Effector CD4-positive, alpha-beta T cell (primary cell): Measurements from ENCODE around the gene UHRF2.
"Not testable (repeated sequence)": the region's sequence is repeated elsewhere in the genome, so short reads cannot be mapped to it uniquely, and the experiment has no call there.

ENCODE experiments used
- DNase-seq: peaks from one replicate; pipeline ENCODE4 v3.0.0-alpha.2; 2020

Gene UHRF2

DNA sequence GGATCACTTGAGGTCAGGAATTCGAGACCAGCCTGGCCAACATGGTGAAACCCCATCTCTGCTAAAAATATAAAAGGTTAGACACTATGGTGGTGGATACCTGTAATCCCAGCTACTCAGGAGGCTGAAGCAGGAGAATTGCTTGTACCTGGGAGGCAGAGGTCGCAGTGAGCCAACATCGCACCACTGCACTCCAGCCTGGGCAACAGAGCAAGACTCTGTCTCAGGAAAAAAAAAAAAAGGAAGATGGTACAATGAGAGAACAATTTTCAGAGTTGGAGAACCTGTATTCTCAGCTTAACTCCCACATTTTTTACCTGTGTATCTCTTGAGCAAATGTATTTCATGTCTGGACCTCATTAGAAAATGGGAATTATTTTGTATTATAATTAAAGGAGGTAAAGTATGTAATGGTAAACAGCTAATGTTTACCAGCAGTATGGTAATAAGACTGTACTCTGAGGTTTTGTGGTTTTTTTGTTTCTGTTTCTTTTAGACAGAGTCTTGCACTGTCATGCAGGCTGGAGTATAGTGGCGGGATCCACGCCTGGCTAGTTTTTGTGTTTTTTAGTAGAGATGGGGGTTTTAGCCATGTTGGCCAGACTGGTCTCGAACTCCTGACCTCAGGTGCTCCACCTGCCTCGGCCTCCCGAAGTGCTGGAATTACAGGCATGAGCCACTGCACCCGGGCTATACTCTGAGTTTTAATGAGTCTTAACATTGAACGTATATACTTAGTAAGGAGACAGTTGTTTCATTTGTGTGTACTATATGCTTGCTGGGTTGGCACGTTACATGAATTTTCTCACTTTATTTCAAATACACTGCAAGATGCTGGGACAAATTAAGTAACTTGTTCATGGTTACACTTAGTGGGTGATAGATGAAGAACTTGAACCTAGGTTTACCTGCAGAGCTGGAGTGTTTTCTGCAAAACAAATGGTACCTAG is 16.2 kb downstream of the UHRF2 start:
- no peak for DNase-seq

DNA sequence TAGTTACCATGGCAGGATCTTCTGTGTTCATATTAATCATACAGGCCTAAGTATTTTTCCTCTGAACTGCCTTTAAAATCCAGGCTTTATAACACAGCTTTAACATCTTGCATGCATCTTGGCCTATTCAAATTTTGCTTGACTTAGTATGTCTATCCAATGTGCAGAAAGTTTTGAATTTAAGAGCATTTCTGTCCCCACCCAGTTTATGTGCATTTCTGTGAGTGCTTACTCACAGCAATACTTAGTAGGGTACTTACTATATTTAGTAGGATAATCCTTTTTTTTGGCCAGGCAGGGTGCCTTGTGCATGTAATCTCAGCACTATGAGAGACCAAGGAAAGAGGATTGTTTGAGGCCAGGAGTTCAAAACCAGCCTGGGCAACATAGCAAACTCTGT is 18.0 kb downstream of the UHRF2 start:
- DNase-seq: no peak

DNA sequence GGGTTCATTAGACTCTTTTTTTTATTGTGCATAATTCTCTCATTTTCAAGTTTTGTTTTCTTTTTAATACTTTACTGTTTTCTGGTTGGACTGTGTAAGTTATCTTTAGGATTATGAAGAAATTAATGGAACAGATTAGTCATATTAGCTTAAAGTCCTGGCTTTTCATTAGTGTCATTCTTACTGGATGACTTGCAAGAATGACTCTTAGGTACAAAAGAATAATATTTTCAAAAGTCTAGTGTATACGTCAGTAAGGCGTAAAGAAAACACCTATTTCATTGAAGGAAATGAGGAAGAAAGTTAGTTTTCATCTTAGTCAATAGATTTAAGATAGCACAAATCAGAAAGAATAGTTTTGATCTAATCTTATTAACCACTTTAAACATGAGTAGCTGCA is 20.4 kb downstream of the UHRF2 start:
- no peak for DNase-seq

DNA sequence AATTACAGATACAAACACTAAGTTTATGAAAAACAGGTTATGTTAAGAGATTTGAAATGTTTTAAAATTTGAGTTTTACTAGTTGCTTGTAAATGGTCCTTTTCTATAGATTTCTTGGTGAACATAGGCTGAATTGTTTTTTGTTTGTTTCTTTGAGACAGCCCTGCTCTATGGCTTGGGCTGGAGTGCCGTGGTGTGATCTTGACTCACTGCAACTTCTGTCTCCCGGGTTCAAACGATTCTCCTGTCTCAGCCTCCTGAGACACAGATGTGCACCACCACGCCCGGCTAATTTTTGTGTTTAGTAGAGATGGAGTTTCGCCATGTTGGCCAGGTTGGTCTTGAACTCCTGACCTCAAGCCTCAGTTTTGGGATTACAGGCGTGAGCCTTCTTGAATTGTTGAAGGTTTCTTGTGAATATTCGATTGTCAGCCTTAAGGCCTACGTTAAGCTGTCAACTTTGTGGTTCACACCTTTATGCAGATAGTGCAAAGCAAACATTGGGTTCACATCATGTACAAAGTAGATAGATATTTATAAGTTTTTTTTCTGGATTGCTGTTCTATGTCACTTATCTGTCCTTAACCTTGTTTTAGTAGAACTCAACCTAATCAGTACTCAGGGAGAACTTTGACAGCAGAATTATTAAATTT is 26.2 kb downstream of the UHRF2 start:
- no peak for DNase-seq

DNA sequence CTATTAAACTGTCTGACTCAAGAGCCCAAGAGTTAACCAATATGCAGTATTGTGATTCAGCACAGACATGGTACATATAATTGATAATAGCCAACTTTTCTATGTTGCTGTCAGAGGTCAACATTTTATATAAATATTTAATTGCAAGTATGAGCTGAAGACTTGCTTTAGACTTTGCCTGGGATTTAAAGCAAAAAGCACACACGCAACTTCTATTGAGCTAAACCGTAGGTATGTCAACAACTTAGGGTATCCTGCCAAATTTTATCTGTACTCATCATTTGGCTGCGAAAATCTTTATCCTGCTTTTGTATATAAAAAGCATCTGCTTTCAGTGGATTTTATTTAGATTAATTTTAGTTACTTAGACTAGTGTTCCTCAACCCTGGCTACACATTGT is 27.4 kb downstream of the UHRF2 start:
- no peak for DNase-seq

DNA sequence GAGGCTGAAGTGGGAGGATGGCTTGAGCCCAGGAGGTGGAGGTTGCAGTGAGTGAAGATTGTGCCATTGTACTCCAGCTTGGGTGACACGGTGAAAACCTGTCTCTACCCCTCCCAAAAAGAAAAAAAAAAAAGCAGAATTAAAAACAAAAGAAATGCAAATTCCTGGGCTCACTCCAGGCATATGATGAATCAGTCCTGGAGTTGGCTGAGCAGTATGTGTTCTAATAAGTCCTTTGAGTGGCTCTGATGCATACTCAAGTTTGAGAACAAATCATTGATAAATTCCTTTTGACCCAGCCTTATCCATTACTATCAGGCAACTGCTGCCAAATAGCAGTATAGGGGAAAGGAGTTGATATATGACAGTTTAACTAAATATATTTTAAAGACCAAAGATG is 28.3 kb downstream of the UHRF2 start:
- no peak for DNase-seq

DNA sequence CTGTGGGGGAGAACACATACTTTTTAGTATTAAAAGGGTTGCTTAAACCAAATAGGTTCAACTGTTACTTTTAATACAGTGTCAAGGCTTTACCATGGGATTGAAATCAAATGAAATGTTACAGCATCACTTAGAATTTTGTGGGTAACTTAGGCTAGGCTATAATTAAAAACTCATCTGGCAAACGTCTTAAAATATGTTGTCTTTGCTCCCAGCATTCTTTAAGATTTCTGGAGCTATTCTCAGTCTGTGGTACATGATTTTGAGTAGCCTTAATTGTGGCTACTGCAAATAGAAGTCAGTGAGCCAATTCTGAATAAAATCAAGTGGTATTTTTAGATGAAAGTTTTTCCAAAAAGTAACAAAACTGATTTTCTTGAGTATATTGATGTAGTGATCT is 30.7 kb downstream of the UHRF2 start:
- DNase-seq: no peak

DNA sequence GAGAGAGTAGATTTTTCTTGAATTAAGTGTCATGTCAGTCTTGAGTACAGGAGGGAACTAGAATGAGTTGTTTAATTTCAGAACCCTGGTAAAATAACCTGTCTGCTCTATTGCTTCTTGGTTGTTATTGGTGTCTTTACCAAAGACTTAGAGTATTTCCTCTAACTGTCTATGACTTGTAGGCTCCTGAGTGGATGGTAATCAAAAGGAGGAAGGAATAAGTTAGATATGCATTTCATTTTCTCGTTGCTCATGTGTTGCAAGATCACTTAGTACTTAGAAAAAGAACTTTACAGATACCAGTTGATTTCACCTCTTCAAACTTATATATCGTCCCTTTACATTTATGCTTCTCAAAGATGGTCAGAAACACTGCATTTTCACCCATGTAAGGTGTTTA is 31.1 kb downstream of the UHRF2 start:
- no peak for DNase-seq

DNA sequence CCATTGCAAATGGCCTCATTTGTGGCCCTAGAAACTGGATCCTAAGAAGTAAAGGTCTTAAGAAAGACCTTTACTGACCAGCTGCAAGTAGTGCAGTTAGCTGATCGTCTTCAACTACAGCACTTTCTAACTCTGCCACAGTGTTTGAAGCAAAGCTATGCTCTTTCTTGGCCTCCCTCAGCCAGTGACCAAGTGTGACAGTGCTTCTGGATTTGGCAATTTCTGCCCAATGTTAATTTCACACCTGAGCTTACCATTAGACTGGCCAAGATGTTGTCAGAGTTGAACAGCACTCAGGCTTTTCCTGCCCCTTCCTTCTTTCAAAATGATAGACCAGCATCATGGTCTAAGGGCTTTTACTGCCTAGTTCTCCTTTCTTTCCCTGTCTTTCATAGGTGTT is 36.1 kb downstream of the UHRF2 start:
- DNase-seq: no peak

DNA sequence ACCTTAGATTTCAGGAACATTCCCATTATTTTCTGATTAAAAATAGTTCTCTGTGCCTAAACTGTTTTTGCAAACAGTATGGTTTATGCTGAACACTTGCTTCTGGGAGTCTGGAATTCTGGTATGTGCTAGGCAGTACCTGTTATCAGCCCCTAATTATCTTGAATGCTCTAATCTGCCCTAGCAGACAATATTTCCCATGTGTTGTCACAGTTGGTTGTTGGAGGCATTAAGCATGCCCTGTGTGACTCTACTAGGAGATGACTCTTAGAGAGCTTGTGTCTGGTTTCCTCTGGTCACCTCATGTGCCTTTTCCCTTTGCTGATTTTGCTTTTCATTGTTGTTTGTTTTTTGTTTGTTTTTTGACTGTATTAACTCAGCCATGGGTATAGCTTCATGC is 36.6 kb downstream of the UHRF2 start:
- no peak for DNase-seq

DNA sequence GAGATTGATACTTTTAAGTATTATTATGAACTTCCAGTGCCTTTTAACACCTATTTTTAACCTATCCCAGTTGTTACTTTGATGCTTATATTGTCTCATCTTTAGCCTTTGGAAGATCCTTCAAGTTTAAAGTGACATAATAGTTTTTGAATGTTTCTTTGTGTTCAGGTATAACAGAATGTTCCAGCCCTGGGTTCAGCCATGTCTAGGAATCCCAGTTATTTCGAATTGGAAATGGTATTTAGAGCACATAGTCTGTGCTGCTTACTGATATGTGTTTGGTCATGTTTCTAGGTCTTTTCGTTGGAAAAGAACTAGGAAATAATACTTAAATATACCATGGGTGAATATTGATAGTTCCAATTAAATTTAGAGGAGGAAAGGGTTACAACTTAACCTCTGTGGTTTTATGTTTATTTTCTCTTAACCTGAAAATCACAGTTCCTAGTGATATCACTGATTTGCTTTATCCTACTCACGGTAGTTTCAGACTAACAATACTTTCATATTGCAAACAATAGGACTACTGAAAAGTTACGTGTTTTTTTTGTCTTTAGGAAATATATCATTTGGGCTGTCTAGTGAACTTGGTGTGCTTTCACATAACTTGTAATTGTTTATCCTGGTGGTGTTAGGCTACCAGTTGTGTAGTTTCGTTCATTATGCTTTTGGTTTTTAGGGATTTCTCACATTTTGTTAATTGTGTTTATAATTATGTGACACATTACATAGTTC is 37.8 kb downstream of the UHRF2 start:
- no peak for DNase-seq

DNA sequence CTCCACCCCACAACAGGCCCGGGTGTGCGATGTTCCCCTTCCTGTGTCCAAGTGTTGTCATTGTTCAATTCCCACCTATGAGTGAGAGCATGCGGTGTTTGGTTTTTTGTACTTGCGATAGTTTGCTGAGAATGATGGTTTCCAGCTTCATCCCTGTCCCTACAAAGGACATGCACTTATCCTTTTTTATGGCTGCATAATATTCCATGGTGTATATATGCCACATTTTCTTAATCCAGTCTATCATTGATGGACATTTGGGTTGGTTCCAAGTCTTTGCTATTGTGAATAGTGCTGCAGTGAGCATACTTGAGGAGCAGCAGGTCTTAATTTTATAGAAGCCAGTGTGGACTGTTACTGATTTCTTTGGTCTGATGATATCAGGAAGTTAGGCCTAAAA is 42.3 kb downstream of the UHRF2 start:
- DNase-seq: not testable (repeated sequence)

DNA sequence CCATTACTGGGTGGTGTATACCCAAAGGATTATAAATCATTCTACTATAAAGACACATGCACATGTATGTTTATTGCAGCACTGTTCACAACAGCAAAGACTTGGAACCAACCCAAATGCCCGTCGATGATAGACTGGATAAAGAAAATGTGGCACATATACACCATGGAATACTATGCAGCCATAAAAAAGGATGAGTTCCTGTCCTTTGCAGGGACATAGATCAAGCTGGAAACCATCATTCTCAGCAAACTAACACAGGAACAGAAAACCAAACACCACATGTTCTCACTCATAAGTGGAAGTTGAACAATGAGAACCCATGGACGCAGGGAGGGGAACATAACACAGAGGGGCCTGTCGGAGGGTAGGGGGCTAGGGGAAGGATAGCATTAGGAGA is 45.7 kb downstream of the UHRF2 start:
- not testable (repeated sequence) for DNase-seq

DNA sequence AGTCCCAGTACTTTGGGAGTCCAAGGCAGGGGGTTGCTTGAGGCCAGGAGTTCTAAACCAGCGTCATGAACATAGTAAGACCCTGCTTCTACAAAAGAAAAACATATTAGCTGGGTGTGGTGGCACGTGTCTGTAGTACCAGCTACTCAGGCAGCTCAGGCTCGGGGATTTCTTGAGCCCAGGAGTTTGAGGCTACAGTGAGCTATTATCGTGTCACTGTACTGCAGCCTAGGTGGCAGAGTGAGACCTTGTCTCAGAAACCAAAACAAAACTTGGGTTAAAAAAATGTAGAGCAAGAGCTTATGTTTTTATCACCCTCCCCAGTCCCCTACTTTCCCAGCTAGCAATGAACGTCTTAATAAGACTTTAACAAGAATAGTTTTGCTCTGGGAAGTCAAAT is 46.7 kb downstream of the UHRF2 start:
- DNase-seq: no peak

DNA sequence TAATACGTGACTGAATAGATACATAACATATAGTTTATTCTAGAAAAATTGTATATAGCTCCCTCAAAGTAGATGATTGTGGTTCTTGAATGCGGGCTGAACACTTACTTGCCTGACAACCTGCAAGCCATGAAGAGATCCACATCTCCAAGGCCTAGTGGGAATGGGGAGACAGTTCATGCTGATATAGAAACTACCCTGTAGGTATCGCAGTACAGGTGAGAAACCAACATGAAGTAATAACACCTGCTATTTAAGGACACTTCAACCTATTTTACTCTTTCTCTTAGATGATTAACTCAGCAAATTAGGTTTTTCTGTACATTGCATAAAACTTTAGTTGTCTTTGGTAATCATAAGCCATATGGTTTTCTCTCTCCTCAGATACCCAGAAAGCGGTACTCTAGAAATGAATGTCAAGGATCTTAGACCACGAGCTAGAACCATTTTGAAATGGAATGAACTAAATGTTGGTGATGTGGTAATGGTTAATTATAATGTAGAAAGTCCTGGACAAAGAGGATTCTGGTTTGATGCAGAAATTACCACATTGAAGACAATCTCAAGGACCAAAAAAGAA is 47.3 kb downstream of the UHRF2 start:
- no peak for DNase-seq

DNA sequence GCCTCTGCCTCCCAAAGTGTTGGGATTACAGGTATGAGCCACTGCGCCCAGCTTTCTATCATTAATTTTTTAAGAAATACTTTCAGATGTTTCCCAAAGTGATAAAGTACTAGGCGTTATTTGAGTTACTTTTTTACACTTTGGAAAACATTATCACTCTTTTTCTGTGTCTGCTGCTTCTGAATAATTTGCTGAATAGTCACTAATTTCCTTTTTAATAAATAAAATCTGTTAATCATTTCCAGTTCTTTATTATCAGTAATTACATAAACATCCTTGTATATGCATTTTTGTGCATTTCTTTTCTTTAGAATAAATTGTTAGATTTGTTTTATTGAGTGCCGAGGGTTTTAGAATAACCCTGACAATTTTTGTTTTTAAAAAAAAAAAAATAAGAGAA is 48.6 kb downstream of the UHRF2 start:
- DNase-seq: no peak

DNA sequence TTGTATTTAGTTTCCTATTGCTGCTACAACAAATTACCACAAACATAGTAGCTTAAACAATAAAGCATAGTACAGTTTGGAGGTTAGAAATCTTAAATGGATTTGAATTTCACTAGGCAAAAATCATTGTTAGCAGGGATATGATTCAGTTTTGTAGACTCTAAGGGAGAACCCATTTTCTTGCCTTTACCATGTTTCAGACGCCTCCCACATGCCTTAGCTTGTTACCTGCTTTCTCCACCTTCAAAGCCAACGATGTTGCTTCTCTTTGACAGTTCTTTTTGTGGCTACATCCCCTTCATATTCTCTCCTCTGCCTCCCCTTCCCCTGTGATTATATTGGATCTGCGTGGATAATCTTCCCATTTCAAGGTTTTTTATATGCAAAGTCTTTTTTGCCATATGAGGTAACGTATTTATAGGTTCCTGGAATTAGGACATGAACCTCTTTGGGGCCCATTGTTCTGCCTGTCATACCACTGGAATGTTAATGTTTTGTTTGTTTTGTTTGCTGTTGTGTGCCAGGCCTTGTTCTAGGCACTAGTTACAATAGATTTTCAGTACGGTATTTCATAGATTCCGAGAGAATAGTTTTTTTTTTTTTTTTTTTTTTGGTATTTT is 54.1 kb downstream of the UHRF2 start:
- DNase-seq: no peak

DNA sequence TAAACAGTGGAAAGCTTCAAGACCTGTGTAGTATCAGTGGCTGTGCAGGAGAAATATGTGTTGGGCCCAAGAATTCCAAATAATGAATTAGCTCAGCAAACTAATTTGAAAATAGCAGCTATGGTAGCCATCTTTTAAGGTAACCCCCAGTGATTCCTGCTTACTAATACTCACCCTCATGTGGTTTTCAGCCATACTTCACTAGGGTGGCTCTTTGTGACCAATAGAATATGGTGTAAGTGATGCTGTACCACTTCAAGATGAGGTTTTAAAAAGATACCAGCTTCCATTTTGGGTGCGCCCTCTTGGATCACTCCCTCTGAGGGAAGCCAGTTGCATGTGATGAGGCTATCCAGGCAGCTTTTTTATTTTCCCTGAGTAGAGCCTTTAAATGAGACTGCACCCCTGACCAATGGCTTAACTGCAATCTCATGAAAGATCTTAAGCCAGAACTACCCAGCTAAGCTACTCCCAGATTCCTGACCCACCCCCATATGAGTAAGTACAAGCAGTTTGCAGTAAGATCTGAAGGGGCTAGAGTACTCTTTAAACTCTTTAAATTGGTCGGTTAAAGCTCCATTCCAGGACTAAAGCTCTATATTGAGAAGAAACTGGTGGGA is 58.3 kb downstream of the UHRF2 start:
- DNase-seq: no peak

DNA sequence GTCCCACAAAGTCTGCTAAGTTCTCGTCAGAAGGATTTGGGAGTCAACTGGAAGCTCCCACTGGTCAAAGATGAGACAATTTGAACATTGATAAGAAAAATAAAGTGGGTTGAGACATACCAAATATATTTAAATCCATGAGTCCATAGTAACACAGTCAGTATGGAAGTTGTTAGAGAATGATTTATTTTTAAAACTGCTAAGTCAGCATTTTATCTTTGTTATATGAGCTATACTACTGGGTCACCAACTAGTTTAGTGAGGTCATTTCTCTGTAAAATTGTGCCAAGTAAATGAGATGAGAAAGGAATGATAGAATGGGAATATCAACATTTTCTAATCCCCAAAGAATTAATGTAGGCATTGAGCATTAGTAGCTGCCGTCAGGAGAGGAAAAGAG is 60.2 kb downstream of the UHRF2 start:
- no peak for DNase-seq

DNA sequence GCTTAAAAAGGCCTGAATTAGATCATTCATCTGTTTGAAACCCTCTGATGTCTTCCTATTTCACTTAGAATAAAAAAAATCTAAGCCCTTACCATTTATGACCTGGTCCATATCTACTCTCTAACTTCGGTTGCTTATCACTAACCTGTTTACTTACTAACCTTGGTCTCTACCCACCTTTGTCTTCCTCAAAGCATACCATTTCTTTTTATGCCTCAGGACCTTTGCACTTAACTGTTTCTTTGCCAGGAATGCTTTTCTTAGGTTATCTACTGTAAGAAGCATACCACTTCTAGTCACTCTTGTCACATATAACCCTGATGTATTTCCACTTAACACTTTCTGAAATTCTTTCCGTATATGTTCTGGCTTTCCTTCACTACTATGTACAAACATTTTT is 67.0 kb downstream of the UHRF2 start:
- no peak for DNase-seq

DNA sequence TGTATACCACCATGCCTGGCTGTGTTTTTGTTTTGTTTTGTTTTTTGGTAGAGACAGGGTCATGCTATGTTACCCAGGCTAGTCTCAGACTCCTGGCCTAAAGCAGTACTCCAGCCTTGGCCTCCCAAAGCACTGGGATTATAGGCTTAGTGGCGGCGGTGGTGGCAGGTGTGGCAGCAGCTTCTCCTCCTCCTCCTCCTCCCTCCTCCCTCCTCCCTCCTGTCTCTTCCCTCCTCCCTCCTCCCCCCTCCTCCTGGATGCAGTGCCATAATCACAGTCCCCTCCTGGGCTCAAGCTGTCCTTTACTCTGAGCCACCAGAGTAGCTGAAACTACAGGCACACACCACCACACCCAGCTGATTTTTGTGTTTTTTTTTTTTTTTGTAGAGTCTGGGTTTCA is 71.2 kb downstream of the UHRF2 start:
- DNase-seq: no peak

DNA sequence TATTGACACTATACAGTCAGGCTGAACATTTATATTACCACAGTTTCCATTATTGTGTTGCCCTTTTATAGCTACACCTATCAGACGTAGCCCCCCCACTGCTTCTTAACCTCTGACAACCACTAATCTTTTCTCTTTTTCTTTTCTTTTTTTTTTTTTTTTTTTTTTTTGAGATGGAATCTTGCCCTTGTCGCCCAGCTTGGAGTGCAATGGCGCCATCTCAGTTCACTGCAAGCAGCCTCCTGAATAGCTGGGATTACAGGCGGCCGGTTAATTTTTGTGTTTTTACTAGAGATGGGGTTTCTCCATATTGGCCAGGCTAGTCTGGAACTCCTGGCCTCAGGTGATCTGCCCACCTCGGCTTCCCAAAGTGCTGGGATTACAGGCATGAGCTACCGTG is 75.4 kb downstream of the UHRF2 start:
- DNase-seq: no peak
